BJ (cell line): Measurements from ENCODE around the gene ZMYND8. TPM values are rescaled to one million over a fixed set of nuclear protein-coding genes. Genes with fewer than 3 reads are reported as not detected.

Experiments used
- CTCF ChIA-PET: fragments of 350-600 bp; formaldehyde crosslinking; extraction: SDS; loops from one replicate; lab custom pipeline; 2021; ENCODE audit warnings: antibody characterized with exemption, inconsistent platforms; lab: Yijun Ruan, JAX
- POLR2A ChIA-PET: fragments of 300-600 bp; sonication (Branson Sonifier 250); formaldehyde crosslinking; extraction: SDS; loops from one replicate; lab custom pipeline; 2021; ENCODE audit warnings: antibody characterized with exemption; lab: Charles Lee
- DNase-seq: peaks from one replicate; pipeline ENCODE4 v3.0.0-alpha.2; 2011; ENCODE audit warnings: low read depth
- H3K27me3 ChIP-seq: 2 replicates; pipeline ENCODE4 v1.6.0; 2011; ENCODE audit warnings: low read length; ENCODE audit not compliant: control insufficient read depth, insufficient read depth
- H3K36me3 ChIP-seq: 2 replicates; pipeline ENCODE4 v1.5.1; 2011; ENCODE audit warnings: low read length; ENCODE audit not compliant: control insufficient read depth, insufficient read depth
- H3K4me3 ChIP-seq: 2 replicates; pipeline ENCODE4 v1.5.1; 2011; ENCODE audit warnings: low read depth, mild to moderate bottlenecking, control low read depth, low read length
- CTCF ChIP-seq: IDR thresholded peaks from 2 replicates; pipeline ENCODE4 v1.5.1; 2011; ENCODE audit warnings: low read depth, mild to moderate bottlenecking, control low read depth, inconsistent platforms, low read length, moderate library complexity; ENCODE audit not compliant: insufficient read depth
- polyA plus RNA-seq: library from polyadenylated mRNA; depleted of rRNA; stranded (reverse); fragments of >200 nt; gene quantifications from 2 replicates; pipeline ENCODE4 v1.2.3, GENCODE V29; 2011

ZMYND8 gene
- polyA plus RNA-seq, 1 experiment: 12.7 TPM

- H3K27me3 ChIP-seq: no peaks in the 10 kb centered on the region
- CTCF ChIA-PET: interaction anchor here (0.6 to 8.5 kb wide), 3 partner anchors 24 to 261 kb away, joined by 3 to 68 read pairs (median 3); no protein-coding TSS in a partner anchor
- no peak overlapping the region for H3K4me3 ChIP-seq
- peak; percentile 62 for DNase-seq
- POLR2A ChIA-PET: interaction anchor here (0.6 to 1.1 kb wide), 2 partner anchors 33 to 101 kb away, joined by 3 to 4 read pairs; no protein-coding TSS in a partner anchor
- H3K36me3 ChIP-seq: no peaks in the 10 kb centered on the region
- no peak for TF ChIP-seq CTCF
Observed at GRCh38 chr20:47360297-47361056, 4.0 kb upstream of the ZMYND8 start.

GRCh38 chr20:47359530-47360296 is 3.2 kb upstream of the ZMYND8 start:
- ChIA-PET CTCF (interaction anchor here (1.2 to 8.5 kb wide), 4 partner anchors 24 to 87 kb away, joined by 3 to 68 read pairs (median 16); no protein-coding TSS in a partner anchor), POLR2A (interaction anchor here (0.6 to 1.1 kb wide), 5 partner anchors 10 to 647 kb away, joined by 3 to 22 read pairs (median 3); no protein-coding TSS in a partner anchor)
- TF ChIP-seq CTCF: no peak
- no peaks in the 10 kb centered on the region for H3K36me3 ChIP-seq
- H3K4me3 ChIP-seq: no peak overlapping the region
- no peak for DNase-seq
- H3K27me3 ChIP-seq: no peaks in the 10 kb centered on the region

GRCh38 chr20:47358672-47359529 is 2.4 kb upstream of the ZMYND8 start:
- no peak for TF ChIP-seq CTCF
- ChIA-PET POLR2A (interaction anchor here (0.6 to 1.1 kb wide), 7 partner anchors 9 to 646 kb away, joined by 3 to 22 read pairs (median 12); no protein-coding TSS in a partner anchor), CTCF (interaction anchor here (0.7 to 8.5 kb wide), 8 partner anchors 25 to 262 kb away, joined by 3 to 68 read pairs (median 4); no protein-coding TSS in a partner anchor)
- DNase-seq: peak; percentile 73
- Histone ChIP-seq H3K4me3 (no peak overlapping the region), H3K36me3 (no peaks in the 10 kb centered on the region), H3K27me3 (no peaks in the 10 kb centered on the region)

- H3K36me3 ChIP-seq: no peaks in the 10 kb centered on the region
- no peak overlapping the region for H3K4me3 ChIP-seq
- no peak for DNase-seq
- CTCF ChIA-PET: interaction anchor here (0.7 to 8.5 kb wide), 8 partner anchors 26 to 263 kb away, joined by 3 to 68 read pairs (median 4); no protein-coding TSS in a partner anchor
- TF ChIP-seq CTCF: no peak
- POLR2A ChIA-PET: interaction anchor here (0.7 to 1.1 kb wide), 2 partner anchors 15 to 42 kb away, joined by 12 to 22 read pairs; no protein-coding TSS in a partner anchor
- H3K27me3 ChIP-seq: no peaks in the 10 kb centered on the region
Observed at GRCh38 chr20:47358039-47358671, 1.7 kb upstream of the ZMYND8 start.
